ENCODE measurements around the gene SEM1. TPM values are rescaled to one million over a fixed set of nuclear protein-coding genes. Genes with fewer than 3 reads are reported as not detected.

SEM1 gene
- total RNA-seq, 1 donor from 2014 or later, result 50.8 TPM

- Histone ChIP-seq H3K9ac (ENCODE audit: low read length) (no peak overlapping the region), H3K27ac (ENCODE audit: low read depth, low read length) (no peak overlapping the region), H2AFZ (ENCODE audit: low read depth, low read length) (no peak overlapping the region), H3K36me3 (ENCODE audit: insufficient read depth, low read length) (no peaks in the 10 kb centered on the region), H3K4me2 (ENCODE audit: low read length) (no peak overlapping the region), H3K79me2 (ENCODE audit: insufficient read depth, low read length) (no peaks in the 10 kb centered on the region), H3K4me3 (ENCODE audit: insufficient read depth, low read depth, low read length) (no peak overlapping the region), H4K20me1 (ENCODE audit: insufficient read depth, low read length) (no peaks in the 10 kb centered on the region), H3K27me3 (ENCODE audit: insufficient read depth, low read length) (no peaks in the 10 kb centered on the region), H3K4me1 (ENCODE audit: insufficient read depth, low read length) (no peaks in the 10 kb centered on the region), H3K9me3 (ENCODE audit: insufficient read depth, low read depth, low read length) (no peaks in the 10 kb centered on the region)
- no peak for FAIRE-seq
- H3K4me1 Mint-ChIP-seq (ENCODE audit: low read depth, unreplicated experiment), result peaks cover 10% of the 10 kb centered on the region
- H3K27me3 Mint-ChIP-seq (ENCODE audit: low read depth, unreplicated experiment), result no peaks in the 10 kb centered on the region
- no peaks in the 10 kb centered on the region for H3K9me3 Mint-ChIP-seq (ENCODE audit: unreplicated experiment)
- no peak overlapping the region for H3K4me3 Mint-ChIP-seq (ENCODE audit: unreplicated experiment)
- H3K36me3 Mint-ChIP-seq (ENCODE audit: low read depth, unreplicated experiment), result no peaks in the 10 kb centered on the region
- no peak for TF ChIP-seq CTCF (IDR thresholded peaks at IDR 0.05; ENCODE audit: insufficient read depth, low read depth, low read length)
- TF ChIP-seq EZH2 (IDR thresholded peaks at IDR 0.05; ENCODE audit: insufficient read depth, low read length), result no peak
- no peak overlapping the region for H3K27ac Mint-ChIP-seq (ENCODE audit: unreplicated experiment)
- peak; percentile 90 for DNase-seq (ENCODE audit: low read depth)
Observed at GRCh38 chr7:96667026-96667425, 42.6 kb downstream of the SEM1 start.

DNA sequence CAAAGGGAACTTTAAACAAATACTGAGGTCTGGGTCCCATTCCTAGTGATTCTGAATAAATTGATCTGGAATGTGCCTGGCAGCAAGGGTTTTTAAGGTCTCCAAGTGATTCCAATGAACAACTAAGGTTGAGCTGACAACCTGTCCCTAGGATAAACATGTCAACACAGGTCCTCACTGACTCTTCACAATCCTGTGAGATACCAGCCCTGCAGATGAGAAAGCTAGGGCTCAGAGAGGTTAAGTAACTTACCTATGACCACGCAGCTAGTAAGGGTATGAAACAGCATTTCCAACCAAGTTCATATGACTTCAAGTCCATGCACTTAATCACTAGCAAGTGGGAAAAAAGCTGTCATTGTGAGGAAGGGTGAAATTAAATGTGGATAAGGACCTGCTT is 44.0 kb downstream of the SEM1 start:
- H3K4me3 Mint-ChIP-seq (ENCODE audit: unreplicated experiment), result no peak overlapping the region
- no peaks in the 10 kb centered on the region for H3K36me3 ChIP-seq (ENCODE audit: insufficient read depth, low read length)
- FAIRE-seq (no peak), DNase-seq (ENCODE audit: low read depth) (no peak)
- H3K79me2 ChIP-seq (ENCODE audit: insufficient read depth, low read length), result no peaks in the 10 kb centered on the region
- no peak overlapping the region for H3K4me3 ChIP-seq (ENCODE audit: insufficient read depth, low read depth, low read length)
- no peaks in the 10 kb centered on the region for H3K27me3 ChIP-seq (ENCODE audit: insufficient read depth, low read length)
- H3K9ac ChIP-seq (ENCODE audit: low read length), result no peak overlapping the region
- H3K27me3 Mint-ChIP-seq (ENCODE audit: low read depth, unreplicated experiment), result no peaks in the 10 kb centered on the region
- no peak overlapping the region for H2AFZ ChIP-seq (ENCODE audit: low read depth, low read length)
- no peak overlapping the region for H3K27ac ChIP-seq (ENCODE audit: low read depth, low read length)
- H3K4me2 ChIP-seq (ENCODE audit: low read length), result no peak overlapping the region
- peaks cover 10% of the 10 kb centered on the region for H3K4me1 Mint-ChIP-seq (ENCODE audit: low read depth, unreplicated experiment)
- no peaks in the 10 kb centered on the region for H3K36me3 Mint-ChIP-seq (ENCODE audit: low read depth, unreplicated experiment)
- H3K9me3 Mint-ChIP-seq (ENCODE audit: unreplicated experiment), result no peaks in the 10 kb centered on the region
- no peak overlapping the region for H3K27ac Mint-ChIP-seq (ENCODE audit: unreplicated experiment)
- H4K20me1 ChIP-seq (ENCODE audit: insufficient read depth, low read length), result no peaks in the 10 kb centered on the region
- H3K4me1 ChIP-seq (ENCODE audit: insufficient read depth, low read length), result no peaks in the 10 kb centered on the region
- H3K9me3 ChIP-seq (ENCODE audit: insufficient read depth, low read depth, low read length), result no peaks in the 10 kb centered on the region
- TF ChIP-seq EZH2 (IDR thresholded peaks at IDR 0.05; ENCODE audit: insufficient read depth, low read length) (no peak), CTCF (IDR thresholded peaks at IDR 0.05; ENCODE audit: insufficient read depth, low read depth, low read length) (no peak)

DNA sequence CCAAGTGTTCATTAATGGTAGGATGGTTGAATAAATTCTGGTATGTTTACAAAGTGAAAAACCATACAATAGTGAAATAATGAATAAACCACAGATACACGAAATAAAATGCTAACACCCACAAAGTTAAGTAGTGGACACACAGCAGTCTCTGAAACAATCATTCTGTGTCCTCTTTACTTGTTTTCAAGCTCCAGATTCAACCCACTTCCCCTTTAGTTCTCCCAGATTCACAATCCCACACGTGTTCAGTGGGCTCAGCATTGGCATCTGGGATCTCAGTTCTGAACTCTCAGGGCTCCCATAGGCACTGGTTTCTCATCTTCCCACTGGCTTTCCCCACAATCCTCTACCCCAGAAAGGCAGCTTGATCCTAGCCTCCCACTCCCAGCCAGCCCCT is 44.9 kb downstream of the SEM1 start:
- no peak for TF ChIP-seq CTCF (IDR thresholded peaks at IDR 0.05; ENCODE audit: insufficient read depth, low read depth, low read length)
- TF ChIP-seq EZH2 (IDR thresholded peaks at IDR 0.05; ENCODE audit: insufficient read depth, low read length), result no peak
- Mint-ChIP-seq H3K9me3 (ENCODE audit: unreplicated experiment) (no peaks in the 10 kb centered on the region), H3K4me3 (ENCODE audit: unreplicated experiment) (no peak overlapping the region), H3K4me1 (ENCODE audit: low read depth, unreplicated experiment) (peaks cover 10% of the 10 kb centered on the region), H3K27me3 (ENCODE audit: low read depth, unreplicated experiment) (no peaks in the 10 kb centered on the region), H3K36me3 (ENCODE audit: low read depth, unreplicated experiment) (no peaks in the 10 kb centered on the region), H3K27ac (ENCODE audit: unreplicated experiment) (no peak overlapping the region)
- Histone ChIP-seq H3K36me3 (ENCODE audit: insufficient read depth, low read length) (no peaks in the 10 kb centered on the region), H3K9ac (ENCODE audit: low read length) (no peak overlapping the region), H3K9me3 (ENCODE audit: insufficient read depth, low read depth, low read length) (no peaks in the 10 kb centered on the region), H3K79me2 (ENCODE audit: insufficient read depth, low read length) (no peaks in the 10 kb centered on the region), H4K20me1 (ENCODE audit: insufficient read depth, low read length) (no peaks in the 10 kb centered on the region), H3K27ac (ENCODE audit: low read depth, low read length) (no peak overlapping the region), H3K4me3 (ENCODE audit: insufficient read depth, low read depth, low read length) (no peak overlapping the region), H2AFZ (ENCODE audit: low read depth, low read length) (no peak overlapping the region), H3K4me1 (ENCODE audit: insufficient read depth, low read length) (no peaks in the 10 kb centered on the region), H3K4me2 (ENCODE audit: low read length) (no peak overlapping the region), H3K27me3 (ENCODE audit: insufficient read depth, low read length) (no peaks in the 10 kb centered on the region)
- DNase-seq (ENCODE audit: low read depth) (no peak), FAIRE-seq (no peak)
